Measurements from ENCODE around the gene POMT1.
"Not testable (repeated sequence)": the region's sequence is repeated elsewhere in the genome, so short reads cannot be mapped to it uniquely, and the experiment has no call there.

Gene POMT1

GRCh38 chr9:131496844-131497405 is 5.8 kb upstream of the POMT1 start:
- DNase-seq = no peak

- no peak for DNase-seq
Observed at GRCh38 chr9:131499254-131499767, 3.4 kb upstream of the POMT1 start.

GRCh38 chr9:131500377-131500776 is 2.3 kb upstream of the POMT1 start:
- DNase-seq = peak; percentile 80

- DNase-seq = peak; percentile 71
Observed at GRCh38 chr9:131500939-131501541, 1.7 kb upstream of the POMT1 start.

GRCh38 chr9:131503626-131504465 is 1.1 kb downstream of the POMT1 start:
- peak; percentile 64 for DNase-seq

GRCh38 chr9:131505012-131505411 is 2.3 kb downstream of the POMT1 start:
- no peak for DNase-seq

- DNase-seq = no peak
Observed at GRCh38 chr9:131511416-131511815, 8.7 kb downstream of the POMT1 start.

GRCh38 chr9:131511880-131512279 is 9.2 kb downstream of the POMT1 start:
- DNase-seq = no peak

- DNase-seq = no peak
Observed at GRCh38 chr9:131513177-131513576, 10.5 kb downstream of the POMT1 start.

- not testable (repeated sequence) for DNase-seq
Observed at GRCh38 chr9:131515559-131516031, 12.9 kb downstream of the POMT1 start.

- DNase-seq = no peak
Observed at GRCh38 chr9:131516100-131516499, 13.4 kb downstream of the POMT1 start.

- DNase-seq = no peak
Observed at GRCh38 chr9:131516930-131517329, 14.2 kb downstream of the POMT1 start.

- no peak for DNase-seq
Observed at GRCh38 chr9:131517761-131518190, 15.1 kb downstream of the POMT1 start.

GRCh38 chr9:131518553-131518952 is 15.8 kb downstream of the POMT1 start:
- no peak for DNase-seq

GRCh38 chr9:131520503-131520902 is 17.8 kb downstream of the POMT1 start:
- no peak for DNase-seq

- no peak for DNase-seq
Observed at GRCh38 chr9:131521203-131521602, 18.5 kb downstream of the POMT1 start.

GRCh38 chr9:131521822-131522221 is 19.1 kb downstream of the POMT1 start:
- DNase-seq = no peak

GRCh38 chr9:131522257-131523085 is 19.8 kb downstream of the POMT1 start:
- no peak for DNase-seq

GRCh38 chr9:131523086-131523388 is 20.3 kb downstream of the POMT1 start:
- no peak for DNase-seq

GRCh38 chr9:131523451-131524435 is 21.0 kb downstream of the POMT1 start:
- DNase-seq = no peak

GRCh38 chr9:131524665-131525315 is 22.1 kb downstream of the POMT1 start:
- DNase-seq = no peak
